Prostate gland (tissue), 2 donors: ENCODE data around the gene MVB12B.

Experiments
- CTCF ChIP-seq, 4 experiments: fragments of 200-600 bp in 2 of 4; fragments of 450-650 bp in 2 of 4; sonication (generic) in 2 of 4; IDR thresholded peaks; 1 replicate in 3 of 4; 2 replicates in 1 of 4; pipeline ENCODE4 v1.5.1; 2016 to 2019; ENCODE audit warnings: antibody characterized with exemption in 4 of 4, mild to moderate bottlenecking in 2 of 4, moderate library complexity in 2 of 4
- POLR2AphosphoS5 ChIP-seq: sonication (generic); formaldehyde crosslinking; IDR thresholded peaks from one replicate; pipeline ENCODE4 v1.6.1; 2017; ENCODE audit warnings: antibody characterized with exemption

GRCh38 chr9:126418608-126419007, 92.0 kb downstream of the MVB12B start:
- TF ChIP-seq CTCF (IDR thresholded peaks at IDR 0.05) (no peak), POLR2AphosphoS5 (no peak)
